ENCODE data around the gene IL1RAPL2.
"Not testable (repeated sequence)": the region's sequence is repeated elsewhere in the genome, so short reads cannot be mapped to it uniquely, and the experiment has no call there.

Gene IL1RAPL2

DNA sequence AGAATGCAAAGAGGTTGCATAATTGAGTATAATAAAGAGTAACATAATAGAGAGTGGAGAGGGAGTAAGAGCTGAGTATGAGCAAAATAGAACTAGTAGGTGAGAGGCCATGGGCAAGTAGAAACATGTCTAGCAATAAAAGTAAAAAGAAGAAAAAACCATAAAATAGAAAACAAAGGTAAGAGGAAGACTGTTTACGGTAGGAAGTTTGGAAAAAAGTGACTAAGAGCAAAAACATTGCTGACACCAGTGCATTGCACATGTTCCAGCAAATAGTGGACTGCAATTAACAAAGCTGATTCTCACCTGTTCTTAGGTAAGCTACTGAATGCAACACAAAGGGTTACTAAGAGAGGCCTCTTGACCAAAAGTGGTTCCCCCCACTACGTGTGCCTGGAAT, 451.6 kb downstream of the IL1RAPL2 start:
- no peak for DNase-seq (ENCODE audit: low read depth in 2 of 2)

DNA sequence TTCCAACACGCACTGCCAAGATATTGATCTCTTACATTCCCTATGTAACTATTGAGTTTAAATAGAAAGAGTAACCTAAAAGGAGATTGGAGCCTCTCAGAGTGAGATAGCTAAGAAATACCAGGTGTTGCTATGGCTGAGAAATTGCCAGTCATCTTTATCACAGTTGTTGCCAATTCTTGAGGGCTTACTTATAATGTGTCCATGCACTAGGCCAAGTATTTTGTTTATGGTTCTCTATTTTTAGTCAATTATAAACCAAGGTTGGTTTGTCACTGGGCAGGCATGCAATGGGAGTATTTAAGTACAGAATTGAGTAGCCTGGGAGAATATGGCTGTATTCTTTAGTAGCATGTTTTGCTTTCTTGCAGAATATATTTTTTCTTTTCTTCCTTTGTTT, 452.9 kb downstream of the IL1RAPL2 start:
- DNase-seq (ENCODE audit: low read depth in 2 of 2) = no peak

DNA sequence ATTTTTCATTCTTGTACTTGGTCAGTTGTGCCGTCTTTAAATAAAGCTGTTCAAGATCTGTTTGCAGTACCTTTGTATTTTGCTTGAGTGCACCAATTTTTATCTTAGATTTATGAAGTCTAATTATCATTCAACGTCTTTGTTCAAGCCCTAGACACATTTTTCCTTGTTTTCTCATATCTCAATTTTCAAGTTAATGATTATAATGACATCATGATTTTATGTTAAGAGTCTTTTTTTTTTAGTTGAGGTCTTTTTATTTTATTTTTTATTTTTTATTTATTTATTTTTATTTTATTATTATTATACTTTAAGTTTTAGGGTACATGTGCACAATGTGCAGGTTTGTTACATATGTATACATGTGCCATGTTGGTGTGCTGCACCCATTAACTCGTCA, 463.0 kb downstream of the IL1RAPL2 start:
- not testable (repeated sequence) for DNase-seq (ENCODE audit: low read depth in 2 of 2)

DNA sequence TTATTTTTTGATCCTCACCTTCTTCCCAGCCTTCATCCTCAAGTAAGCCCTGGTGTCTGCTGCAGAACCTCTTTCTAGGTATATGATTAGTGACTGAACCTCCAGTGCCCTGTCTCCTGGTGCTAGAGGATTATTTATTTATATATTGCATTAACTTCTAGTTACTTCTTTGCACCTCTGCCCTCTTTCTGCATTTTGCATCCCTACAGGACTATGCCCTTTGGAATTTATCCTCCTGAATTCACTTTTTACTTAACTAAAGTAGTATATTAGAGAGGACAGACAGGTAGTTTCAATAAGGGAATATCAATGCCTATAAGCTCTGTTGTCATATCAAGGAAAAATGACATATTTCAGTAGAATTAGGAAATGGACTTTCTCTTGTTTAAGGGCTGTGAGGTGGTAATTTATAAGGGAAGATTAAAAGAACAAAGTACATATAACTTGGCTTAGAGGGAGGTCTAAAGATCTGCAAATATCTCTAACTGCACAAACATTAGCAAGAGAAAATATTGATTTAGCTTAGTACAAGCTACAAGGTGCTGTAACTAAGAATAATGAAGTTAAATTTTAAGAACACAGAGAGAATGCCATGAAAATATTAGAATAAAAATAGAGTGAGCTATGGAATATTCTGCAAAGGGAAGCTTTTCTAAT, 472.8 kb downstream of the IL1RAPL2 start:
- no peak for DNase-seq (ENCODE audit: low read depth in 2 of 2)

DNA sequence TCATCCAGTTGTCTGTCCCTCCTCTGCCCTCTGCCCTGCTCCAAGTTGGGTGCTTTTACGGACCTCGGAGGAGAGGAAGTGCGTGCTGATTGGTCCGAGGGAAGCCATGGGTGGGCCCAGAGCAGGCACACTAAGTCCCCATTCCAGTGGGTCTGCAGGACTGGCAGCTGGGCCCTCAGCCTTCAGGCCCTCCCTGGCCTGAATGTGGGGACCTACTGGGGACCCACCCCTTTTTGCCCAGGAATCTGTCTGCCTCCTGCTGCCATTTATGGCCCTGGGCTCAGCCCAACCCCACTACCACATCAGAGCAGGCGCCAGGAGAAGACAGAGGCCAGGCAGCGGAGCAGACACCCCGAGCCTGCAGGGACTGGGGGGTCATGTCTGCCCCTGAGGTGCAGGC, 484.9 kb downstream of the IL1RAPL2 start:
- DNase-seq (ENCODE audit: low read depth in 2 of 2) = no peak

DNA sequence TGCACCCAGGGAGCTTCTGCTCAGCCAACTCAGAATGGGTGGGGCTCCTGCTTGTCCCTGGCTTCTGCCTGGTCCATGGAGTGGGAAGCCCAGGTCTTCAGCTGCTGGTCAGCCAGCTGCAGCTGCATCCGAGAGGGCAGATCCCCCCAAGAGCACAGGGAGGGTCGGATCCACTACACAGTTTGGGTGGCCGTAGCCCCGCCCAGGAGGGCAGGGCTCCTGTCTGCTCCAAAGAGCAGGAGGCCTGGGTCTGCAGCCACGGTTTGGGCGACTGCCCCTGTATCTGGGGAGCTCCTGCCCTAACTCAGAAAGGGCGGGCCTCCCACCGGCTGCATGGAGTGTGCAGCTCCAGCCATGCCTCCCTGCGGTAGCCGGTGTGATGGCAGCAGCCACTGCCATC, 485.4 kb downstream of the IL1RAPL2 start:
- no peak for DNase-seq (ENCODE audit: low read depth in 2 of 2)

GRCh38 chrX:105052926-105053325, 486.9 kb downstream of the IL1RAPL2 start:
- no peak for DNase-seq (ENCODE audit: low read depth in 2 of 2)

- DNase-seq (ENCODE audit: low read depth in 2 of 2) = no peak
These were observed 497.7 kb downstream of the IL1RAPL2 start for GRCh38 chrX:105063743-105064142.

GRCh38 chrX:105098201-105098600, 532.2 kb downstream of the IL1RAPL2 start:
- DNase-seq (ENCODE audit: low read depth in 2 of 2) = no peak

- DNase-seq (ENCODE audit: low read depth in 2 of 2) = no peak
These were observed 532.8 kb downstream of the IL1RAPL2 start for GRCh38 chrX:105098812-105099211.

DNA sequence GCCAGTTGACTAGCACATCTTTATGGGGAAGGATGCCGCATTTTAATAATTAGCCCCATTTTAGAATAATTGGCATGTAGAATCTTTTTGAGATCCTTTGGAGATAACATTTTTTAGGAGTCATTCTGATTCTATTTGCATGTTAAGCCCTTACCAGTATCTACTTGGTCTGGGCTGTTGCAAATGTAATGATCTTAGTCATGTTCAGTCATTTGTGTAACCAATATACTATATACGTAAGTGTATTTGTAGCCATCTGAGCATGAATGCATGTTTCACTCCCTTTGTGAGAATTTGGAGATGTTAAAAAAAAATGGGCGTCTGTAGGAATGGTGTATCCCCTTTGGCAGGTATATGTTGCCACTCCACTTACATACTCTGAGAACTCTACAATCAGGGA, 535.4 kb downstream of the IL1RAPL2 start:
- DNase-seq (ENCODE audit: low read depth in 2 of 2) = no peak

DNA sequence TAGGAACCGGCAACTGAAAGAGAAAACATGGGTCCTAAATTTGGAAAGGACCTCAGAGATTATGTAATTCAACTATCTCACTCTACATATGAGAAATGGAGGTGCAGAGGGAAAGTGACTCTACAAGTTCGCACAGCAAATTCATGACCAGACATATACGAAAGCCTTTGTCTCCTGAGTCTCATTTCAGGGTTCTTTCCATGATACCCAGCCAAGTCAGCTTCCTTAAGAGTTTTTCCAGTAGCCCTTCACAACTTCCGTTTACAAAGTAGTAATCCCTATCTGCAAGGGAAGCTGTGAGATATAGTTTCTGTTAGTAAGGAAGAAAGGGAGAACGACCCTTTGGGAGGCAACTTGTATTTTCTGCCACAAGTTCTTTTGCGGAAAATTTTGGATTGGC, 543.9 kb downstream of the IL1RAPL2 start:
- DNase-seq (ENCODE audit: low read depth in 2 of 2) = no peak

- DNase-seq (ENCODE audit: low read depth in 2 of 2) = no peak
These were observed 548.6 kb downstream of the IL1RAPL2 start for GRCh38 chrX:105114554-105115130.

DNA sequence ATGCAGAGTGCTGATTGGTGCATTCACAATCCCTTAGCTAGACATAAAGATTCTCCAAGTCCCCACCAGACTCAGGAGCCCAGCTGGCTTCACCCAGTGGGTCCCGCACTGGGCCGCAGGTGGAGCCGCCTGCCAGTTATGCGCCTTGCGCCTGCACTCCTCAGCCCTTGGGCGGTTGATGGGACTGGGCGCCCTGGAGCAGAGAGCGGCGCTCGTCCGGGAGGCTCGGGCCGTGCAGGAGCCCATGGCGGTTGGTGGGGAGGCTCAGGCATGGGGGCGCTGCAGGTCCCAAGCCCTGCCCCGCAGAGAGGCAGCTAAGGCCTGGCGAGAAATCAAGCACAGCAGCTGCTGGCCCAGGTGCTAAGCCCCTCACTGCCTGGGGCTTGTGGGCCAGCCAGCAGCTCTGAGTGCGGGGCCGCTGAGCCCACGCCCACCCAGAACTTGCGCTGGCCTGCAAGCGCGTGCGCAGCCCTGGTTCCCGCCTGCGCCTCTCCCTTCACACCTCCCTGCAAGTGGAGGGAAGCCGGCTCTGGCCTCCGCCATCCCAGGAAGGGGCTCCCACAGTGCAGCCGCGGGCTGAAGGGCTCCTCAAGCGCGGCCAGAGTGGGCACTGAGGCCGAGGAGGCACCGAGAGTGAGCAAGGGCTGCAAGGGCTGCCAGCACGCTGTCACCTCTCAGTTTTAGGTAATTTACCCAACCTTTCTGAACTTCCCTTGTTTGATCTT, 549.8 kb downstream of the IL1RAPL2 start:
- not testable (repeated sequence) for DNase-seq (ENCODE audit: low read depth in 2 of 2)

GRCh38 chrX:105116486-105116885, 550.5 kb downstream of the IL1RAPL2 start:
- DNase-seq (ENCODE audit: low read depth in 2 of 2) = no peak

DNA sequence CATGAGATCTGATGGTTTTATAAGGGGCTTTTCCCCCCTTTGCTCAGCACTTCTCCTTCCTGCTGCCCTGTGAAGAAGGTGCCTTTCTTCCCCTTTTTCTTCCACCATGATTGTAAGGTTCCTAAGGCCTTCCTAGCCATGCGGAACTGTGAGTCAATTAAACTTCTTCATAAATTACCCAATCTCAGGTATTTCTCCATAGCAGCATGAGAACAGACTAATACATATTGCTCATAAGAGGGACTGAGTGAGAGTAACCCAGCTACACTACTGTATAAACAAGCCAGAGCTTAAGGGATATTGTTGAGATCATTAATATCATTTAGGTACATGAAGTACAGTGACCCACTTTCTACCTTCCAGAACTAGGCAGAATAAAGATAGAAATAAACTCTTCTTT, 551.6 kb downstream of the IL1RAPL2 start:
- DNase-seq (ENCODE audit: low read depth in 2 of 2) = no peak

GRCh38 chrX:105120463-105120862, 554.5 kb downstream of the IL1RAPL2 start:
- DNase-seq (ENCODE audit: low read depth in 2 of 2) = no peak

DNA sequence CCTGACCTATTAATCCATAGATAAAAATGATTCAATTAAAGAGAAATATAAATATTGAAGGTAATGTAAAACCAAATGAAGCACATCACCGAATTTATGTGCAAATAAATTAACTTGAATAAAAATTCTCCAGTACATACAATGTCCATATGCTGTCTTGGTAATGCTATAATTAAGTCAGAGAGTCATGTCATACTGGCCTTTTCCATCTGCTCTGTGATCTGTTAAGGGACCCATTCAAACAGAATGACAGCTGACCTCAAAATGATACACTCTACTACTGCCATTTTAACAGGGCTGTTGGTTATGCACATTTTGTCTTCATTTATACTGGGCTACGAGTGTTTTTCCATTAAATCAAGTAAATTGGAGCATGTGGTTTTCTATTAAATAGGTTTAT, 555.2 kb downstream of the IL1RAPL2 start:
- no peak for DNase-seq (ENCODE audit: low read depth in 2 of 2)

- DNase-seq (ENCODE audit: low read depth in 2 of 2) = no peak
These were observed 560.2 kb downstream of the IL1RAPL2 start for GRCh38 chrX:105126201-105126600.

DNA sequence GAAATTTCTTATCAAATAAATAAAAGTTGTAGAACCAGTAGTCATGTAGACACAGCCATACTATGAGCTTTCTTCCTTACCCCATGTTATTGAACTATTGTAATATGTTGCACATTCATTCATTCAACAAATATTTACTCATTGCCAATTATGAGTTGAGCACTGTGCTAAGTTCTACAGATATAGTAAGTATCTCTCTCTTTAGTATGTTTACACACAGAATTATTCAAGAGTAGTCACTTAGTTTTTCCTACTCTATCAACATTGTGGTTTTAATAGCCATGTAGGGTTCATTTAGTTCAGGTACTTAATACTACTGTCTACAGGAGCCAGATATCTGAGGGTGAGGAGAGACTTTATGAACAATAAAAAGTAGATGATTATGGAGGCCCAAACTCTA, 568.3 kb downstream of the IL1RAPL2 start:
- no peak for DNase-seq (ENCODE audit: low read depth in 2 of 2)

DNA sequence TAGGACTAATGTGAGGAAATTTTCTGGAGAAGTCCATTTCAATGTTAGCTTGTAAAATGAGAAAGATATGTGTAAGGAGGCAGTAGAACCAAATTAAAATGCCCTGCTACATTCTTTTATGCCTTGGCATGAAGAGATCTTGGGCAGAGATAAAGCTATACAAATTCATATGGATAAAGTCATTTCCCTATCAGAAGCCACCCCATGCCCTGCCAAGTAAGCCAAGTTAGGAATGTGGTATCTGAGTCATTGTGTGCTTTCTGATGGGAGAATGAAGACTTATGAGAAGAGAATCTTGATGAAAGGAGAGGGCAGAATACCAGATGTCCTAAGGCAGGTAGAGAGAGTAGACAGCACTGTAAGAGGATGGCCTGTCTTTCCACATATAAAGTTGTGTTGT, 570.8 kb downstream of the IL1RAPL2 start:
- no peak for DNase-seq (ENCODE audit: low read depth in 2 of 2)

DNA sequence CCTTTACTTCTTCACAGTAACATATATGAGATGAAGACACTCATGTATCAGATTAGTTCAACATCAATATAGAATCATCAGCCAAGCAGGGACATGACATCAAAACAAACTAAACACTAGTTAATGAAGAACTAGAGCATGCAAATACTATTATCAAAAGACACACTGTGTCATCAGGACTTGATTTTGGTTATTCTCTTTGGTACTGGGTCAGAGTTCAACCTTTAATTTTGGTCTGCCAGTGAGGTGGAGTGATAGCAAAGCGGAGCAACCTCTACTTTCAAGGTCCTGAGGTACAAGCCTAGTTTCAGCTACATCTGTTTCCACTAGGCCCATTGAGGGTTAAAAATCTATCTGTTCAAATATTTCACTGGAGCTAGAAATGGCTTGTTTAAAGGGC, 584.0 kb downstream of the IL1RAPL2 start:
- DNase-seq (ENCODE audit: low read depth in 2 of 2) = no peak

- DNase-seq (ENCODE audit: low read depth in 2 of 2) = no peak
These were observed 584.6 kb downstream of the IL1RAPL2 start for GRCh38 chrX:105150557-105150956.
